H9 (cell line): ENCODE measurements around the gene TMEM272. TPM values are rescaled to one million over a fixed set of nuclear protein-coding genes. Genes with fewer than 3 reads are reported as not detected.

Experiments used
- DNase-seq: peaks from one replicate; pipeline ENCODE4 v3.0.0-alpha.2; 2017
- H2AFZ ChIP-seq: one replicate; pipeline ENCODE4 v1.6.1; 2013; ENCODE audit warnings: mild to moderate bottlenecking, low read length, control low read depth, moderate library complexity
- H2AK5ac ChIP-seq: 2 replicates; pipeline ENCODE4 v1.6.1; 2013; ENCODE audit warnings: low read length, control low read depth, mixed read lengths; ENCODE audit not compliant: insufficient read length
- H2BK120ac ChIP-seq: one replicate; pipeline ENCODE4 v1.6.1; 2013; ENCODE audit warnings: low read depth, mild to moderate bottlenecking, low read length, control low read depth, inconsistent platforms; ENCODE audit not compliant: poor library complexity, severe bottlenecking
- H2BK12ac ChIP-seq: 2 replicates; pipeline ENCODE4 v1.6.1; 2013; ENCODE audit warnings: low read length, control low read depth, mixed read lengths, low read depth; ENCODE audit not compliant: insufficient read length
- H2BK15ac ChIP-seq: 2 replicates; pipeline ENCODE4 v1.6.1; 2013; ENCODE audit warnings: low read depth, low read length, control low read depth
- H2BK20ac ChIP-seq: one replicate; pipeline ENCODE4 v1.6.1; 2013; ENCODE audit warnings: low read depth, mild to moderate bottlenecking, low read length, control low read depth, inconsistent platforms; ENCODE audit not compliant: poor library complexity, severe bottlenecking
- H2BK5ac ChIP-seq: 2 replicates; pipeline ENCODE4 v1.6.1; 2013; ENCODE audit warnings: low read length, control low read depth, mixed read lengths; ENCODE audit not compliant: insufficient read length
- H3K14ac ChIP-seq: 2 replicates; pipeline ENCODE4 v1.6.1; 2013; ENCODE audit warnings: low read length, control low read depth; ENCODE audit not compliant: insufficient read depth
- H3K18ac ChIP-seq: 2 replicates; pipeline ENCODE4 v1.6.1; 2013; ENCODE audit warnings: low read depth, mild to moderate bottlenecking, mixed read lengths, low read length, control low read depth; ENCODE audit not compliant: insufficient read length
- H3K23ac ChIP-seq: 2 replicates; pipeline ENCODE4 v1.6.1; 2013; ENCODE audit warnings: low read length, control low read depth, mixed read lengths, low read depth; ENCODE audit not compliant: insufficient read length
- H3K23me2 ChIP-seq: 2 replicates; pipeline ENCODE4 v1.6.1; 2013; ENCODE audit warnings: low read depth, mild to moderate bottlenecking, mixed read lengths, low read length, control low read depth; ENCODE audit not compliant: insufficient read length, poor library complexity, severe bottlenecking
- H3K27ac ChIP-seq: 2 replicates; pipeline ENCODE4 v1.5.1; 2013; ENCODE audit warnings: low read length, control low read depth, mixed read lengths, low read depth; ENCODE audit not compliant: insufficient read length
- H3K27me3 ChIP-seq: 2 replicates; pipeline ENCODE4 v1.6.1; 2013; ENCODE audit warnings: low read length, control low read depth, inconsistent platforms; ENCODE audit not compliant: insufficient read depth
- H3K4ac ChIP-seq: 2 replicates; pipeline ENCODE4 v1.6.1; 2013; ENCODE audit warnings: low read depth, mild to moderate bottlenecking, control low read depth, inconsistent platforms, low read length, moderate library complexity
- H3K4me1 ChIP-seq: 2 replicates; pipeline ENCODE4 v1.6.1; 2013; ENCODE audit warnings: low read length, control low read depth, inconsistent platforms; ENCODE audit not compliant: insufficient read depth
- H3K4me2 ChIP-seq: 2 replicates; pipeline ENCODE4 v1.6.1; 2013; ENCODE audit warnings: low read length, control low read depth, mixed read lengths; ENCODE audit not compliant: insufficient read length, insufficient read depth
- H3K56ac ChIP-seq: 2 replicates; pipeline ENCODE4 v1.6.1; 2013; ENCODE audit warnings: low read depth, mild to moderate bottlenecking, mixed read lengths, low read length, control low read depth; ENCODE audit not compliant: insufficient read length
- H3K79me1 ChIP-seq: 2 replicates; pipeline ENCODE4 v1.6.1; 2013; ENCODE audit warnings: low read depth, mild to moderate bottlenecking, moderate library complexity, low read length, control low read depth, inconsistent platforms; ENCODE audit not compliant: insufficient read depth, poor library complexity, severe bottlenecking
- H3K79me2 ChIP-seq: 2 replicates; pipeline ENCODE4 v1.6.1; 2013; ENCODE audit warnings: low read length, control low read depth, inconsistent platforms; ENCODE audit not compliant: insufficient read depth
- H3K9ac ChIP-seq: 2 replicates; pipeline ENCODE4 v1.6.1; 2013; ENCODE audit warnings: low read length, control low read depth, mixed read lengths; ENCODE audit not compliant: insufficient read length; ENCODE audit errors: extremely low read depth
- H3K9me3 ChIP-seq: one replicate; pipeline ENCODE4 v1.6.1; 2013; ENCODE audit warnings: low read depth, low read length, inconsistent platforms; ENCODE audit not compliant: control insufficient read depth
- H3T11ph ChIP-seq: one replicate; pipeline ENCODE4 v1.6.1; 2013; ENCODE audit warnings: mild to moderate bottlenecking, low read length, control low read depth, inconsistent platforms
- H4K20me1 ChIP-seq: one replicate; pipeline ENCODE4 v1.6.1; 2013; ENCODE audit not compliant: control insufficient read depth, insufficient read length, insufficient read depth
- H4K5ac ChIP-seq: 2 replicates; pipeline ENCODE4 v1.6.1; 2013; ENCODE audit warnings: low read depth, mild to moderate bottlenecking, mixed read lengths, low read length, control low read depth; ENCODE audit not compliant: insufficient read length
- H4K8ac ChIP-seq: replicated peaks from 2 replicates; pipeline ENCODE4 v1.6.1; 2013; ENCODE audit warnings: low read length, control low read depth, mixed read lengths, low read depth; ENCODE audit not compliant: insufficient read length
- H4K91ac ChIP-seq: 2 replicates; pipeline ENCODE4 v1.6.1; 2013; ENCODE audit warnings: low read depth, mild to moderate bottlenecking, moderate library complexity, mixed read lengths, low read length, control low read depth; ENCODE audit not compliant: insufficient read length
- H3K27ac Mint-ChIP-seq, 3 experiments: 2 replicates in 2 of 3; 3 replicates in 1 of 3; pipeline ENCODE4 v1.8.0; 2020 to 2021; ENCODE audit warnings: mixed read lengths in 3 of 3, mild to moderate bottlenecking in 1 of 3, moderate library complexity in 1 of 3
- H3K27me3 Mint-ChIP-seq: 2 replicates; pipeline ENCODE4 v1.8.0; 2021; ENCODE audit warnings: low read depth, mild to moderate bottlenecking, moderate library complexity, mixed read lengths
- H3K36me3 Mint-ChIP-seq, 3 experiments: 2 replicates in 2 of 3; 3 replicates in 1 of 3; pipeline ENCODE4 v1.8.0; 2020 to 2021; ENCODE audit warnings: low read depth in 3 of 3, mixed read lengths in 3 of 3; ENCODE audit not compliant: insufficient read depth in 1 of 3
- H3K4me1 Mint-ChIP-seq, 2 experiments: 2 replicates each; pipeline ENCODE4 v1.8.0; 2020; ENCODE audit warnings: mixed read lengths in 2 of 2
- H3K4me3 Mint-ChIP-seq, 2 experiments: 2 replicates in 1 of 2; 3 replicates in 1 of 2; pipeline ENCODE4 v1.8.0; 2020 to 2021; ENCODE audit warnings: mild to moderate bottlenecking in 2 of 2, mixed read lengths in 2 of 2, moderate library complexity in 1 of 2
- H3K9me3 Mint-ChIP-seq, 2 experiments: 2 replicates in 1 of 2; 3 replicates in 1 of 2; pipeline ENCODE4 v1.8.0; 2020; ENCODE audit warnings: mild to moderate bottlenecking in 2 of 2, mixed read lengths in 2 of 2, moderate library complexity in 1 of 2
- CTCF ChIP-seq: fragments of 200-600 bp; sonication (generic); conservative IDR thresholded peaks from 3 replicates; pipeline ENCODE4 v1.8.0; 2021; ENCODE audit warnings: antibody characterized with exemption, mild to moderate bottlenecking
- WGBS: extraction: QIAGEN DNeasy Blood & Tissue Kit; methylation state at CpG from one replicate; pipeline ENCODE4 v1.1.7; 2013; ENCODE audit warnings: missing lambda C conversion rate, low lambda C conversion rate, mixed read lengths; ENCODE audit not compliant: insufficient read length; ENCODE audit errors: extremely low coverage; 5-methylcytosine and 5-hydroxymethylcytosine counted together
- total RNA-seq: library from RNA; stranded (reverse); gene quantifications from 2 replicates; pipeline ENCODE4 v1.2.1, GENCODE V29; 2021

The TMEM272 gene
- total RNA-seq, 1 experiment from 2014 or later: not detected

- no peaks in the 10 kb centered on the region for H4K20me1 ChIP-seq
- H3K79me1 ChIP-seq: no peaks in the 10 kb centered on the region
- no peak overlapping the region for H2BK5ac ChIP-seq
- no peak overlapping the region for H2BK15ac ChIP-seq
- no peak overlapping the region for H2BK20ac ChIP-seq
- no peak overlapping the region for H3T11ph ChIP-seq
- H3K27ac ChIP-seq: no peak overlapping the region
- H3K27me3 ChIP-seq: no peaks in the 10 kb centered on the region
- Mint-ChIP-seq H3K4me1 (peaks cover 15 to 24% of the 10 kb centered on the region in 2 experiments), H3K9me3 (no peaks in the 10 kb centered on the region), H3K27ac (peak overlapping the region in 1 of 3 experiments; percentile 42; a peak in 1 of 7 replicates), H3K4me3 (no peak overlapping the region), H3K36me3 (peaks cover 2 to 15% (median 4%) of the 10 kb centered on the region in 3 experiments), H3K27me3 (no peaks in the 10 kb centered on the region)
- no peak for DNase-seq
- H4K91ac ChIP-seq: no peak overlapping the region
- H2AK5ac ChIP-seq: no peak overlapping the region
- H3K56ac ChIP-seq: no peak overlapping the region
- H3K23ac ChIP-seq: no peak overlapping the region
- no peaks in the 10 kb centered on the region for H3K4me1 ChIP-seq
- no peak overlapping the region for H4K8ac ChIP-seq
- H3K14ac ChIP-seq: no peak overlapping the region
- no peak overlapping the region for H2BK12ac ChIP-seq
- H2BK120ac ChIP-seq: no peak overlapping the region
- no CpG with 5 or more reads among the region's 12 CpGs for WGBS
- no peak overlapping the region for H4K5ac ChIP-seq
- TF ChIP-seq CTCF: no peak
- no peaks in the 10 kb centered on the region for H3K9me3 ChIP-seq
- no peaks in the 10 kb centered on the region for H3K23me2 ChIP-seq
- no peak overlapping the region for H3K18ac ChIP-seq
- H3K4ac ChIP-seq: no peak overlapping the region
- H2AFZ ChIP-seq: no peak overlapping the region
- no peak overlapping the region for H3K4me2 ChIP-seq
- no peaks in the 10 kb centered on the region for H3K79me2 ChIP-seq
- H3K9ac ChIP-seq: no peak overlapping the region
These were observed 59.1 kb downstream of the TMEM272 start for GRCh38 chr13:51785712-51786424.
